Endothelial cell of umbilical vein (primary cell): ENCODE results near the gene PARVA. TPM values are rescaled to one million over a fixed set of nuclear protein-coding genes. Genes with fewer than 3 reads are reported as not detected.

Experiments
- BruUV-seq: library from RNA; stranded (reverse); fragments of 400-500 nt; replicated peaks from 2 replicates; lab custom pipeline; 2021; lab: Mats Ljungman, UMichigan
- CTCF ChIA-PET: fragments of 300-600, 350-600 bp; sonication (Branson Sonifier 250); formaldehyde crosslinking; loops from one replicate; lab custom pipeline; 2021; ENCODE audit warnings: antibody characterized with exemption, inconsistent platforms; lab: Charles Lee
- POLR2A ChIA-PET: fragments of 300-600, 350-600 bp; sonication (Branson Sonifier 250); formaldehyde crosslinking; loops from one replicate; lab custom pipeline; 2021; ENCODE audit warnings: antibody characterized with exemption, inconsistent platforms; lab: Charles Lee
- DNase-seq: peaks from one replicate; pipeline ENCODE4 v3.0.0-alpha.2; 2011; ENCODE audit warnings: low read depth, low spot score
- FAIRE-seq: peaks from 2 replicates; lab custom pipeline; 2011; peaks lifted over from hg19 to GRCh38; lab: Jason Lieb, UNC
- H2AFZ ChIP-seq: 2 replicates; pipeline ENCODE4 v1.6.0; 2012; ENCODE audit warnings: low read depth, low read length, control low read depth, inconsistent platforms
- H3K27ac ChIP-seq: 2 replicates; pipeline ENCODE4 v1.5.1; 2011; ENCODE audit warnings: low read depth, mild to moderate bottlenecking, control low read depth, low read length, moderate library complexity; ENCODE audit not compliant: insufficient read depth
- H3K27me3 ChIP-seq, 2 experiments: 2 replicates each; pipeline versions ENCODE4 v1.6.0 to v1.6.1; 2011; ENCODE audit warnings: low read length in 2 of 2, mixed read lengths in 1 of 2; ENCODE audit not compliant: control insufficient read depth in 2 of 2, insufficient read depth in 2 of 2
- H3K36me3 ChIP-seq, 2 experiments: 2 replicates in 1 of 2; 3 replicates in 1 of 2; pipeline ENCODE4 v1.5.1; 2011; ENCODE audit warnings: low read length in 2 of 2, mild to moderate bottlenecking in 1 of 2, moderate library complexity in 1 of 2; ENCODE audit not compliant: control insufficient read depth in 2 of 2, insufficient read depth in 2 of 2; ENCODE audit errors: extremely low read depth in 1 of 2
- H3K4me1 ChIP-seq: 3 replicates; pipeline ENCODE4 v1.5.1; 2011; ENCODE audit warnings: mild to moderate bottlenecking, low read length; ENCODE audit not compliant: control insufficient read depth, insufficient read depth; ENCODE audit errors: extremely low read depth
- H3K4me2 ChIP-seq: 2 replicates; pipeline ENCODE4 v1.6.1; 2011; ENCODE audit warnings: low read length, control low read depth, mixed read lengths; ENCODE audit not compliant: insufficient read depth
- H3K4me3 ChIP-seq, 3 experiments: fragments of 200-600 bp in 1 of 3; sonication (generic), shearing (Covaris generic) in 1 of 3; replicated peaks in 1 of 3; 2 replicates each; pipeline ENCODE4 v1.5.1; 2011 to 2016; ENCODE audit warnings: control low read depth in 3 of 3, low read length in 3 of 3, mild to moderate bottlenecking in 2 of 3, inconsistent platforms in 1 of 3, low read depth in 1 of 3, moderate library complexity in 1 of 3; ENCODE audit not compliant: insufficient read depth in 1 of 3
- H3K79me2 ChIP-seq: 2 replicates; pipeline ENCODE4 v1.6.0; 2012; ENCODE audit warnings: low read length, inconsistent platforms; ENCODE audit not compliant: control insufficient read depth, insufficient read depth
- H3K9ac ChIP-seq: replicated peaks from 2 replicates; pipeline ENCODE3; 2011; ENCODE audit warnings: low read length, control low read depth; ENCODE audit not compliant: insufficient read depth; ENCODE audit errors: extremely low read depth
- H3K9me1 ChIP-seq: replicated peaks from 3 replicates; pipeline ENCODE4 v1.6.0; 2011; ENCODE audit warnings: mild to moderate bottlenecking, low read length; ENCODE audit not compliant: control insufficient read depth, insufficient read depth; ENCODE audit errors: extremely low read depth
- H3K9me3 ChIP-seq: replicated peaks from 2 replicates; pipeline ENCODE4 v1.5.1; 2012; ENCODE audit warnings: low read length, inconsistent platforms; ENCODE audit not compliant: control insufficient read depth, insufficient read depth
- H4K20me1 ChIP-seq: replicated peaks from 2 replicates; pipeline ENCODE3; 2011; ENCODE audit warnings: mild to moderate bottlenecking, low read length; ENCODE audit not compliant: control insufficient read depth, insufficient read depth; ENCODE audit errors: extremely low read depth
- FOS ChIP-seq: IDR thresholded peaks from 2 replicates; pipeline ENCODE4 v1.6.1; 2011; ENCODE audit warnings: mild to moderate bottlenecking, low read length, moderate library complexity, borderline replicate concordance; ENCODE audit not compliant: insufficient read depth
- GATA2 ChIP-seq: IDR thresholded peaks from 2 replicates; pipeline ENCODE4 v1.7.0; 2011; ENCODE audit warnings: low read depth, mild to moderate bottlenecking, moderate library complexity, mixed read lengths, low read length; ENCODE audit not compliant: insufficient read length, insufficient read depth
- JUN ChIP-seq: IDR thresholded peaks from 2 replicates; pipeline ENCODE4 v1.6.1; 2011; ENCODE audit warnings: borderline replicate concordance, low read depth; ENCODE audit not compliant: insufficient read length, insufficient read depth
- POLR2A ChIP-seq: IDR thresholded peaks from 2 replicates; pipeline ENCODE4 v1.6.1; 2012; ENCODE audit warnings: low read depth, mild to moderate bottlenecking, control low read depth, low read length
- POLR2AphosphoS5 ChIP-seq: IDR thresholded peaks from 2 replicates; pipeline ENCODE4 v1.6.1; 2012; ENCODE audit warnings: low read depth, mild to moderate bottlenecking, control low read depth, low read length, moderate library complexity; ENCODE audit not compliant: insufficient read depth
- dilution Hi-C: fragments of 300-500 bp; cut with MboI; formaldehyde crosslinking; loops from one replicate; pipeline ENCODE4 v1.15.0; 2019; ENCODE audit warnings: low sequenced_read_pairs; ENCODE audit not compliant: extremely low pct_ligation_motif_present
- intact Hi-C: fragments of 100-400 bp; cut with micrococcal nuclease; formaldehyde crosslinking; loops from one replicate; pipeline ENCODE4 v1.10.0; 2022
- polyA plus RNA-seq, 4 experiments: library from polyadenylated mRNA; depleted of rRNA in 3 of 4; stranded (reverse) in 3 of 4; unstranded in 1 of 4; fragments of >200 nt; gene quantifications; 2 replicates each; pipeline versions ENCODE4 v1.2.1 to v1.2.3, GENCODE V29; 2011 to 2012; ENCODE audit warnings: missing spikeins in 1 of 4
- total RNA-seq: library from RNA; stranded (reverse); gene quantifications from 2 replicates; pipeline ENCODE4 v1.2.3, GENCODE V29; 2021
- TF ChIP-seq, protein P1 (sequence below): IDR thresholded peaks from 2 replicates; pipeline ENCODE4 v1.6.1; 2011; ENCODE audit not compliant: insufficient read depth, insufficient read length
- TF ChIP-seq, protein P2 (sequence below), 2 donors: IDR thresholded peaks; 1 replicate in 1 of 2; 2 replicates in 1 of 2; pipeline ENCODE4 v1.5.1; 2011; ENCODE audit warnings: low read length in 2 of 2, mild to moderate bottlenecking in 2 of 2, moderate library complexity in 2 of 2, control low read depth in 1 of 2, inconsistent platforms in 1 of 2, low read depth in 1 of 2; ENCODE audit not compliant: insufficient read depth in 1 of 2; ENCODE audit errors: extremely low read depth in 1 of 2

Gene PARVA
- total and polyA plus RNA-seq, 2 donors (not counting 3 experiments of a cell fraction or from before 2014, with no cell fraction given) = 40.6 to 104 TPM

DNA sequence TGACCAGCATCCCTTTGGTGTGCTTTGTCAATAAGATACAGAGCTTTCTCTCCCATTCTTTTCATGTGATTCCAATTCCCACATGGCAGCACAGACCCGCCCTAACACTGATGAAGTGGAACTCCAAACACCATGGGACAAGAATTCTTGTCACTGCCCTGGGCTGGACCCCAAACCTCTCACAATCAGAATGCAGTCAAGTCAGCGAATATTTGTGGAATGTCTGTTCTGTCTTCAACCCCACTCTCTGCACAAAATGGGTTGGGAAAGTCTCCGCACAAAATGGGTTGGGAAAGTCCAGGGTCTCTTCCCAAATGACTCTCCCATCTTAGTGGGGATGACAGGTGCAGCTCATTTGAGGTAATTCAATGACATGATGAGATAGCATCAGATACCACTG, 157.9 kb downstream of the PARVA start:
- no peaks in the 10 kb centered on the region for H3K9me3 ChIP-seq
- no peak overlapping the region for H2AFZ ChIP-seq
- no peak overlapping the region for H3K4me2 ChIP-seq
- dilution Hi-C loops = no loop called here
- H3K4me1 ChIP-seq = peaks cover 11% of the 10 kb centered on the region
- TF ChIP-seq POLR2A (no peak), GATA2 (no peak), FOS (no peak), JUN (no peak)
- TF ChIP-seq, protein P1, sequence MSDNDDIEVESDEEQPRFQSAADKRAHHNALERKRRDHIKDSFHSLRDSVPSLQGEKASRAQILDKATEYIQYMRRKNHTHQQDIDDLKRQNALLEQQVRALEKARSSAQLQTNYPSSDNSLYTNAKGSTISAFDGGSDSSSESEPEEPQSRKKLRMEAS = no peak
- ChIA-PET POLR2A (no interaction called here), CTCF (interaction anchor here (1.5 kb wide), 1 partner anchor 20 kb away, joined by 5 read pairs; no protein-coding TSS in a partner anchor)
- H3K36me3 ChIP-seq = no peaks in the 10 kb centered on the region
- H3K27ac ChIP-seq = no peak overlapping the region
- DNase-seq (no peak), FAIRE-seq (no peak)
- H3K9me1 ChIP-seq = no peaks in the 10 kb centered on the region
- no TSS peak for BruUV-seq
- no peaks in the 10 kb centered on the region for H3K79me2 ChIP-seq
- no peak overlapping the region for H3K9ac ChIP-seq
- H3K4me3 ChIP-seq = no peak overlapping the region
- H4K20me1 ChIP-seq = no peaks in the 10 kb centered on the region
- intact Hi-C loops = loop anchor here (5.0 kb wide), 1 partner anchor 137 kb away; the partner anchor contains the start of gene TEAD1
- no peaks in the 10 kb centered on the region for H3K27me3 ChIP-seq

DNA sequence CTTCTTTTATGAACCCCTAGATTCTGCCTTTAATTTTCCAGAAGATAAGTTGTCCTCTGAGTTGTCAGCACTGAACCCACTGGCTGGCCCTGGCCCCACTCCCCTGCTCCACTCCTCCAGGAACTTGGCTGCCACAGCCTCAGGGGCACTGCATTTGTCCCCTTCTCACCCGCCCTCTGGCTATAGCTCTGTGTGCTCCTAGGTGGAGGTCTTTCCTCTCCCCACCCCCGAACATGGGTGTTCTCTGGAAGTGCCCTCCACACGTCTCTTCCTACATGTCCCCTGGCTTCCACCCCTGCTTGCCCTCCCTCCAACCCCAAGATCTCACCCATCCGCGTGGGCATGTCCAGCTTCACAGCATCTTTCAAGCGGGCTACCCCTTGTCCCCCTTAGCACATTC, 159.2 kb downstream of the PARVA start:
- TSS peak; percentile 3 for BruUV-seq

More for the DNA sequence above, 159.2 kb downstream of the PARVA start:
- Histone ChIP-seq H3K4me3 (no peak overlapping the region), H3K27ac (no peak overlapping the region), H3K79me2 (no peaks in the 10 kb centered on the region), H3K27me3 (no peaks in the 10 kb centered on the region), H2AFZ (no peak overlapping the region), H3K4me1 (peaks cover 11% of the 10 kb centered on the region), H3K4me2 (no peak overlapping the region), H3K9me3 (no peaks in the 10 kb centered on the region), H3K9me1 (no peaks in the 10 kb centered on the region), H3K36me3 (no peaks in the 10 kb centered on the region), H3K9ac (no peak overlapping the region), H4K20me1 (no peaks in the 10 kb centered on the region)
- intact Hi-C loops = loop anchor here (5.0 kb wide), 1 partner anchor 136 kb away; the partner anchor contains the start of gene TEAD1
- CTCF ChIA-PET = interaction anchor here (1.5 kb wide), 2 partner anchors 63 to 205 kb away, joined by 5 read pairs; no protein-coding TSS in a partner anchor
- dilution Hi-C loops = no loop called here
- FAIRE-seq = no peak
- TF ChIP-seq, protein P1 = no peak
- TF ChIP-seq JUN (no peak), POLR2AphosphoS5 (peak; percentile 14), FOS (no peak)
- TF ChIP-seq, protein P2, sequence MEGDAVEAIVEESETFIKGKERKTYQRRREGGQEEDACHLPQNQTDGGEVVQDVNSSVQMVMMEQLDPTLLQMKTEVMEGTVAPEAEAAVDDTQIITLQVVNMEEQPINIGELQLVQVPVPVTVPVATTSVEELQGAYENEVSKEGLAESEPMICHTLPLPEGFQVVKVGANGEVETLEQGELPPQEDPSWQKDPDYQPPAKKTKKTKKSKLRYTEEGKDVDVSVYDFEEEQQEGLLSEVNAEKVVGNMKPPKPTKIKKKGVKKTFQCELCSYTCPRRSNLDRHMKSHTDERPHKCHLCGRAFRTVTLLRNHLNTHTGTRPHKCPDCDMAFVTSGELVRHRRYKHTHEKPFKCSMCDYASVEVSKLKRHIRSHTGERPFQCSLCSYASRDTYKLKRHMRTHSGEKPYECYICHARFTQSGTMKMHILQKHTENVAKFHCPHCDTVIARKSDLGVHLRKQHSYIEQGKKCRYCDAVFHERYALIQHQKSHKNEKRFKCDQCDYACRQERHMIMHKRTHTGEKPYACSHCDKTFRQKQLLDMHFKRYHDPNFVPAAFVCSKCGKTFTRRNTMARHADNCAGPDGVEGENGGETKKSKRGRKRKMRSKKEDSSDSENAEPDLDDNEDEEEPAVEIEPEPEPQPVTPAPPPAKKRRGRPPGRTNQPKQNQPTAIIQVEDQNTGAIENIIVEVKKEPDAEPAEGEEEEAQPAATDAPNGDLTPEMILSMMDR (IDR thresholded peaks at IDR 0.05; ENCODE audit: extremely low read depth in 1 of 2, insufficient read depth in 1 of 2, low read depth in 1 of 2, low read length in 2 of 2) = no peak
- no peak for DNase-seq
- POLR2A ChIA-PET = no interaction called here
